Pancreas (tissue), 10 donors: ENCODE results near the gene EPC2. TPM values are rescaled to one million over a fixed set of nuclear protein-coding genes. Genes with fewer than 3 reads are reported as not detected.
"Not testable (repeated sequence)": the region's sequence is repeated elsewhere in the genome, so short reads cannot be mapped to it uniquely, and the experiment has no call there.

ENCODE experiments used
- ATAC-seq, 4 donors: fragments of 200-7000 bp; cut with Tn5 transposase; one replicate each; pipeline versions ENCODE4 v1.8.0 to v1.9.1; 2020; ENCODE audit warnings: mild to moderate bottlenecking in 4 of 4, moderate library complexity in 4 of 4
- DNase-seq, 6 donors: peaks; one replicate each; pipeline ENCODE4 v3.0.0-alpha.2; 2020
- FAIRE-seq: peaks from 2 replicates; lab custom pipeline; 2012; peaks lifted over from hg19 to GRCh38; lab: Jason Lieb, UNC
- H3K27ac ChIP-seq, 4 donors: fragments of 200-600 bp; sonication (generic); 1 replicate in 3 of 4; 2 replicates in 1 of 4; pipeline versions ENCODE4 v1.5.0 to v1.8.0; 2020
- H3K27me3 ChIP-seq, 4 donors: fragments of 200-600 bp; one replicate each; pipeline ENCODE4 v1.8.0; 2021
- H3K36me3 ChIP-seq, 3 donors: fragments of 200-600 bp; sonication (generic) in 1 of 3; one replicate each; pipeline versions ENCODE4 v1.5.0 to v1.8.0; 2020 to 2021
- H3K4me1 ChIP-seq, 3 donors: fragments of 200-600 bp; one replicate each; pipeline ENCODE4 v1.8.0; 2021
- H3K4me3 ChIP-seq, 4 donors: fragments of 200-600 bp; sonication (generic) in 2 of 4; one replicate each; pipeline versions ENCODE4 v1.5.0 to v1.8.0; 2020 to 2021
- H3K9me3 ChIP-seq, 4 donors: fragments of 200-600 bp; one replicate each; pipeline ENCODE4 v1.8.0; 2021
- CTCF ChIP-seq, 4 donors: fragments of 200-600 bp; sonication (generic) in 3 of 4; IDR thresholded peaks; one replicate each; pipeline versions ENCODE4 v1.5.0 to v1.8.0; 2021; ENCODE audit warnings: antibody characterized with exemption in 4 of 4
- WGBS, 2 donors: extraction: QIAGEN DNeasy Blood & Tissue Kit; methylation state at CpG; one replicate each; pipeline ENCODE4 v1.1.7; 2013; 5-methylcytosine and 5-hydroxymethylcytosine counted together
- intact Hi-C, 3 donors: fragments of 100-400 bp; cut with DNase I; formaldehyde crosslinking; loops; one replicate each; pipeline versions ENCODE4 v1.11.1 to v1.14.2; 2022
- polyA plus RNA-seq, 2 donors: library from polyadenylated mRNA; stranded (reverse); fragments of 200-250 nt; gene quantifications; one replicate each; pipeline ENCODE4 v1.2.3, GENCODE V29; 2013
- total RNA-seq, 6 donors: library from RNA; stranded (reverse); fragmentation: NEBNext Ultra II Directional in 4 of 6; extraction: Animal tissue kit (Norgen Biotek cat#: 25700) in 4 of 6; gene quantifications; one replicate each; pipeline versions ENCODE4 v1.2.1 to v1.2.4, GENCODE V29; 2021 to 2023
- donor health status: healthy with polysubstance abuse.
- donor health status: DM: no; HTN: no; CAD: no; lungs with moderate emphysema.
- donor health status: DM: no; HTN: no; CAD: no.
- donor health status: control.
- donor health status: control.
- donor health status: Bipolar disorder and iron deficiency.
- donor health status: DM: yes; HTN: yes; CAD: no.
- donor health status: DM: no; HTN: no; CAD: no.
- donor health status: DM: no; HTN: no; CAD: no.
- donor health status: DM: yes; HTN: yes; CAD: no.

EPC2 gene
- total and polyA plus RNA-seq, 8 donors: 3.1 to 17.7 (median 12.8) TPM

- DNase-seq: no peak
- Histone ChIP-seq H3K4me1 (peaks cover 0 to 7% (median 4%) of the 10 kb centered on the region in 3 donors), H3K27me3 (no peaks in the 10 kb centered on the region), H3K4me3 (no peak overlapping the region), H3K36me3 (no peaks in the 10 kb centered on the region), H3K9me3 (no peaks in the 10 kb centered on the region), H3K27ac (no peak overlapping the region)
- no peak for TF ChIP-seq CTCF (IDR thresholded peaks at IDR 0.05)
- no peak for FAIRE-seq
- intact Hi-C loops: no loop called here
- no peak for ATAC-seq
- WGBS, 2 donors: 55 to 58% methylated on average over 4 of the region's 4 CpGs
Observed at GRCh38 chr2:148667113-148667836, 22.7 kb downstream of the EPC2 start.

GRCh38 chr2:148670773-148671172 lies 26.2 kb downstream of the EPC2 start:
- no peak for TF ChIP-seq CTCF (IDR thresholded peaks at IDR 0.05)
- Histone ChIP-seq H3K9me3 (no peaks in the 10 kb centered on the region), H3K36me3 (no peaks in the 10 kb centered on the region), H3K4me3 (no peak overlapping the region), H3K27me3 (no peaks in the 10 kb centered on the region), H3K4me1 (peaks cover 0 to 5% (median 0%) of the 10 kb centered on the region in 3 donors), H3K27ac (no peak overlapping the region)
- 79 to 81% methylated on average over 1 of the region's 1 CpG for WGBS, 2 donors
- no peak for FAIRE-seq
- intact Hi-C loops: no loop called here
- ATAC-seq: no peak
- no peak for DNase-seq

- ATAC-seq (peak in 2 of 4 donors; percentile 43 to 64), FAIRE-seq (no peak), DNase-seq (no peak)
- H3K27ac ChIP-seq: no peak overlapping the region
- no peaks in the 10 kb centered on the region for H3K27me3 ChIP-seq
- H3K9me3 ChIP-seq: no peaks in the 10 kb centered on the region
- H3K36me3 ChIP-seq: no peaks in the 10 kb centered on the region
- TF ChIP-seq CTCF (IDR thresholded peaks at IDR 0.05): peak in 2 of 4 donors; percentile 25 to 38
- peaks cover 0 to 6% (median 4%) of the 10 kb centered on the region in 3 donors for H3K4me1 ChIP-seq
- intact Hi-C loops: no loop called here
- 75 to 83% methylated on average over 2 of the region's 2 CpGs for WGBS, 2 donors
- H3K4me3 ChIP-seq: no peak overlapping the region
Observed at GRCh38 chr2:148674063-148675020, 29.8 kb downstream of the EPC2 start.

- Histone ChIP-seq H3K9me3 (no peaks in the 10 kb centered on the region), H3K36me3 (no peaks in the 10 kb centered on the region), H3K27me3 (no peaks in the 10 kb centered on the region), H3K4me1 (peaks cover 0 to 9% (median 4%) of the 10 kb centered on the region in 3 donors), H3K4me3 (no peak overlapping the region), H3K27ac (no peak overlapping the region)
- no peak for TF ChIP-seq CTCF (IDR thresholded peaks at IDR 0.05)
- no peak for ATAC-seq
- FAIRE-seq: no peak
- intact Hi-C loops: no loop called here
- 72 to 75% methylated on average over 4 of the region's 4 CpGs for WGBS, 2 donors
- DNase-seq: no peak
Observed at GRCh38 chr2:148675708-148676107, 31.2 kb downstream of the EPC2 start.

GRCh38 chr2:148678302-148679179 lies 34.0 kb downstream of the EPC2 start:
- WGBS, 2 donors: 96 to 98% methylated on average over 27 to 31 of the region's 31 CpGs
- FAIRE-seq, H3K36me3 ChIP-seq, H3K4me3 ChIP-seq, H3K9me3 ChIP-seq, intact Hi-C loops, H3K27me3 ChIP-seq, ATAC-seq, H3K27ac ChIP-seq: not testable (repeated sequence)
- DNase-seq: peak in 2 of 6 donors; percentile 15 to 45
- H3K4me1 ChIP-seq: peaks cover 0 to 12% (median 4%) of the 10 kb centered on the region in 3 donors
